ENCODE data around the gene KPNB1. TPM values are rescaled to one million over a fixed set of nuclear protein-coding genes. Genes with fewer than 3 reads are reported as not detected.

Gene KPNB1
- total and polyA plus RNA-seq, 12 donors = 41.5 to 352 (median 214) TPM

DNA sequence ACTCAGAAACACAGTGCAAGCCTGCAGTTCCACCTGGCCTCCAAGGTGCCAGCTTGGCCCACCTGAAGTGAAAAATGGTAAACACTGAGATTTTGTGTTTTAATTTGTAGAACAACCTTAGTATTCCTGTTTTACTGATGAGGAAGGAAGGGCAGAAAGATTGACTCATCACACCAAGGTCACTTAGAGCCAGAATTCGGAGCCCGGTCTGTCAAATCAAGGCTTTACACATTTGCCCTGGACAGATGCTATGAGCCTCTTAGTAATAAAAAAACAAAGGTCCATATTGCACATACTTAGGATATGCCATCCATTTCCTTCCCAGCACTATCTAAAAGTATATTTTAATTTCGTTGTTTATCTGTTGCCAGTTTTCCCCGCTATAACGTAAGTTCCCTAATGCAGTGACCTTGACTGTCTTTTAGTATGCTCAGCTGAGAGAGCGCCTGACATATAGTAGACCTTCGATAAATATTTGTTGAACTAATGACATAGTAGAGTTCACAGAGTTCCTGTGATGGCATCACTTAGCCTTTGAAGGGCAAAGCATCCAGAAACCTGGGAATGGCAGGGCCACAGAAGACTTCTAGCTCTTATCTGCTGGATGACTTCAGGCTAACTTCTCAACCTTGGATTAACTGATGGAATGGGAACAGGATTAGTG is 37.1 kb downstream of the KPNB1 start:
- no peaks in the 10 kb centered on the region for H3K9me3 ChIP-seq (replicated peaks in 1 of 3)
- H3K4me1 ChIP-seq (replicated peaks in 1 of 2) = peaks cover 27 to 31% of the 10 kb centered on the region in 2 donors
- TF ChIP-seq POLR2A (IDR thresholded peaks at IDR 0.05) (no peak), CTCF (IDR thresholded peaks at IDR 0.05) (no peak)
- peak in 5 of 7 donors; percentile 58 to 77 (median 68) for DNase-seq
- no peak overlapping the region for H3K4me3 ChIP-seq
- no peaks in the 10 kb centered on the region for H3K27me3 ChIP-seq
- intact Hi-C loops (cut with DNase I) = no loop called here
- WGBS, 4 donors = 39 to 63% (median 50%) methylated on average over 7 of the region's 7 CpGs
- peaks cover 0 to 29% of the 10 kb centered on the region in 2 donors for H3K36me3 ChIP-seq (replicated peaks in 1 of 2)
- H3K27ac ChIP-seq = peak overlapping the region in 4 of 5 donors; percentile 37 to 86 (median 62)

DNA sequence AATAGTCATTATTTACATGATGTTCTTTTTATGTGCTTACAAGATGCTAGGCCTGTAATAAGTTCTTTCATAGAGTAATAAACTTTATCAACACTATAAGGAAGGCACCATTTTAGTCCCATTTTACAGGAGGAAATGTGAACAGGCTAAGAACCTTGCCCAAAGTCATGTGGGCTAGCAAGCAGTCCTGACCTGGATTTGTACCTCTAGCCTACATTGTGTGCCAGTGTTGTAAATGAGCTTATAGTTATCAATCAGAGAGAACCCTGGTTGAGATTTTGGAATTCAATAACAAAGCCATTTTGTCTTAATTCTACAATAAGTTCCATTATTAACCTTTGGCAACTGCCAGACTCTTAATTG is 37.6 kb downstream of the KPNB1 start:
- Histone ChIP-seq H3K4me1 (replicated peaks in 1 of 2) (peaks cover 27 to 31% of the 10 kb centered on the region in 2 donors), H3K27me3 (no peaks in the 10 kb centered on the region), H3K27ac (peak overlapping the region in 4 of 5 donors; percentile 37 to 86 (median 62)), H3K9me3 (replicated peaks in 1 of 3) (no peaks in the 10 kb centered on the region), H3K36me3 (replicated peaks in 1 of 2) (peaks cover 0 to 23% of the 10 kb centered on the region in 2 donors), H3K4me3 (no peak overlapping the region)
- intact Hi-C loops (cut with DNase I) = no loop called here
- no peak for DNase-seq
- TF ChIP-seq CTCF (IDR thresholded peaks at IDR 0.05) = no peak
- TF ChIP-seq POLR2A (IDR thresholded peaks at IDR 0.05) = no peak

- H3K36me3 ChIP-seq (replicated peaks in 1 of 2) = peaks cover 0 to 19% of the 10 kb centered on the region in 2 donors
- no peak overlapping the region for H3K4me3 ChIP-seq
- no peaks in the 10 kb centered on the region for H3K9me3 ChIP-seq (replicated peaks in 1 of 3)
- H3K4me1 ChIP-seq (replicated peaks in 1 of 2) = peaks cover 27 to 34% of the 10 kb centered on the region in 2 donors
- TF ChIP-seq CTCF (IDR thresholded peaks at IDR 0.05) (no peak), POLR2A (IDR thresholded peaks at IDR 0.05) (peak in 1 of 2 donors; percentile 18)
- no peaks in the 10 kb centered on the region for H3K27me3 ChIP-seq
- peak in 6 of 7 donors; percentile 44 to 69 (median 60) for DNase-seq
- intact Hi-C loops (cut with DNase I) = no loop called here
- H3K27ac ChIP-seq = peak overlapping the region in 4 of 5 donors; percentile 37 to 86 (median 62)
- WGBS, 4 donors = 39 to 56% (median 41%) methylated on average over 1 of the region's 1 CpG
These were observed 38.0 kb downstream of the KPNB1 start for GRCh38 chr17:47687748-47688147.

DNA sequence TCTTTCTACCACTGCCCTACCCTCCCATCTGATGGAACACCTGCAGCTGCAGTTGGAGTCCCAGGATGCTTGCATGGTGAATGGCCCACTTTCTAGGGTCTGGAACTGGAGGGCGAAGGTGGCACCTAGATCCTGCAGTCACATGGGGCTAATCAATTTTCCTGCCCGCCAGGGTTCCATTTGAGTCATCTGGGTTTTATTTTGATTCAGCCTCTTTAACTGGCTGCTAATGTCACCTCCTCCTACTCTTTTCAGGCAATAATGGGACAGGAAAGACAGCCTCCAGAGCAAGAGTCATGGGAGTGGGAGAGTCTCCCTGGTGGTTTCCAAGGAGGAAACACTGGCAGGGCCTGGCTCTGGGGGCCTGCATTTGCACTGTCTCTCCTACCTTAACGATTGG is 40.4 kb downstream of the KPNB1 start:
- TF ChIP-seq CTCF (IDR thresholded peaks at IDR 0.05) (no peak), POLR2A (IDR thresholded peaks at IDR 0.05) (no peak)
- H3K27ac ChIP-seq = no peak overlapping the region
- no peak overlapping the region for H3K4me3 ChIP-seq
- intact Hi-C loops (cut with DNase I) = loop anchor here in 1 of 2 donors (10.0 kb wide), 1 partner anchor 95 kb away; no protein-coding TSS in a partner anchor
- 57 to 68% (median 59%) methylated on average over 3 of the region's 3 CpGs for WGBS, 4 donors
- no peaks in the 10 kb centered on the region for H3K9me3 ChIP-seq (replicated peaks in 1 of 3)
- DNase-seq = no peak
- H3K27me3 ChIP-seq = no peaks in the 10 kb centered on the region
- H3K36me3 ChIP-seq (replicated peaks in 1 of 2) = peaks cover 0 to 3% of the 10 kb centered on the region in 2 donors
- peaks cover 31 to 45% of the 10 kb centered on the region in 2 donors for H3K4me1 ChIP-seq (replicated peaks in 1 of 2)
